ENCODE data around the gene SEC16B. TPM values are rescaled to one million over a fixed set of nuclear protein-coding genes. Genes with fewer than 3 reads are reported as not detected.

The SEC16B gene
- total RNA-seq, 1 donor from 2014 or later = 0.53 TPM

- no peak for DNase-seq (ENCODE audit: low read depth, low spot score)
Measured at GRCh38 chr1:177944016-177944949, 25.6 kb downstream of the SEC16B start.

GRCh38 chr1:177941976-177942375, 27.9 kb downstream of the SEC16B start:
- no peak for DNase-seq (ENCODE audit: low read depth, low spot score)

GRCh38 chr1:177940682-177941081, 29.2 kb downstream of the SEC16B start:
- no peak for DNase-seq (ENCODE audit: low read depth, low spot score)

- no peak for DNase-seq (ENCODE audit: low read depth, low spot score)
Measured at GRCh38 chr1:177937931-177938330, 31.9 kb downstream of the SEC16B start.

GRCh38 chr1:177937174-177937770, 32.6 kb downstream of the SEC16B start:
- DNase-seq (ENCODE audit: low read depth, low spot score) = no peak

GRCh38 chr1:177935638-177936415, 34.0 kb downstream of the SEC16B start:
- DNase-seq (ENCODE audit: low read depth, low spot score) = no peak

- DNase-seq (ENCODE audit: low read depth, low spot score) = no peak
Measured at GRCh38 chr1:177934927-177935326, 34.9 kb downstream of the SEC16B start.

- DNase-seq (ENCODE audit: low read depth, low spot score) = no peak
Measured at GRCh38 chr1:177934461-177934860, 35.4 kb downstream of the SEC16B start.

GRCh38 chr1:177933881-177934280, 36.0 kb downstream of the SEC16B start:
- DNase-seq (ENCODE audit: low read depth, low spot score) = no peak

GRCh38 chr1:177932123-177932522, 37.7 kb downstream of the SEC16B start:
- no peak for DNase-seq (ENCODE audit: low read depth, low spot score)

- DNase-seq (ENCODE audit: low read depth, low spot score) = no peak
Measured at GRCh38 chr1:177928952-177929351, 40.9 kb downstream of the SEC16B start.

GRCh38 chr1:177928194-177928593, 41.7 kb downstream of the SEC16B start:
- DNase-seq (ENCODE audit: low read depth, low spot score) = no peak

- peak; percentile 35 for DNase-seq (ENCODE audit: low read depth, low spot score)
Measured at GRCh38 chr1:177927021-177927596, 42.7 kb downstream of the SEC16B start.

GRCh38 chr1:177926201-177926600, 43.7 kb downstream of the SEC16B start:
- DNase-seq (ENCODE audit: low read depth, low spot score) = peak; percentile 71

- no peak for DNase-seq (ENCODE audit: low read depth, low spot score)
Measured at GRCh38 chr1:177925006-177925405, 44.9 kb downstream of the SEC16B start.

- no peak for DNase-seq (ENCODE audit: low read depth, low spot score)
Measured at GRCh38 chr1:177923441-177923840, 46.4 kb downstream of the SEC16B start.

- DNase-seq (ENCODE audit: low read depth, low spot score) = no peak
Measured at GRCh38 chr1:177922209-177922608, 47.6 kb downstream of the SEC16B start.

GRCh38 chr1:177921590-177921989, 48.3 kb downstream of the SEC16B start:
- DNase-seq (ENCODE audit: low read depth, low spot score) = no peak

- no peak for DNase-seq (ENCODE audit: low read depth, low spot score)
Measured at GRCh38 chr1:177920091-177920490, 49.8 kb downstream of the SEC16B start.

- no peak for DNase-seq (ENCODE audit: low read depth, low spot score)
Measured at GRCh38 chr1:177915641-177916040, 54.2 kb downstream of the SEC16B start.

- DNase-seq (ENCODE audit: low read depth, low spot score) = no peak
Measured at GRCh38 chr1:177914603-177915002, 55.3 kb downstream of the SEC16B start.
